HL-60/S4 treated with retinoic acid at 250 ng/mL for 4 days and 3 days (cell line): Measurements from ENCODE around the gene RLF.

Experiments
- in situ Hi-C: fragments of 300-500 bp; cut with MboI; formaldehyde crosslinking; loops from 2 replicates; pipeline ENCODE4 v1.7.0; 2022; ENCODE audit warnings: low sequenced_read_pairs

RLF gene

DNA sequence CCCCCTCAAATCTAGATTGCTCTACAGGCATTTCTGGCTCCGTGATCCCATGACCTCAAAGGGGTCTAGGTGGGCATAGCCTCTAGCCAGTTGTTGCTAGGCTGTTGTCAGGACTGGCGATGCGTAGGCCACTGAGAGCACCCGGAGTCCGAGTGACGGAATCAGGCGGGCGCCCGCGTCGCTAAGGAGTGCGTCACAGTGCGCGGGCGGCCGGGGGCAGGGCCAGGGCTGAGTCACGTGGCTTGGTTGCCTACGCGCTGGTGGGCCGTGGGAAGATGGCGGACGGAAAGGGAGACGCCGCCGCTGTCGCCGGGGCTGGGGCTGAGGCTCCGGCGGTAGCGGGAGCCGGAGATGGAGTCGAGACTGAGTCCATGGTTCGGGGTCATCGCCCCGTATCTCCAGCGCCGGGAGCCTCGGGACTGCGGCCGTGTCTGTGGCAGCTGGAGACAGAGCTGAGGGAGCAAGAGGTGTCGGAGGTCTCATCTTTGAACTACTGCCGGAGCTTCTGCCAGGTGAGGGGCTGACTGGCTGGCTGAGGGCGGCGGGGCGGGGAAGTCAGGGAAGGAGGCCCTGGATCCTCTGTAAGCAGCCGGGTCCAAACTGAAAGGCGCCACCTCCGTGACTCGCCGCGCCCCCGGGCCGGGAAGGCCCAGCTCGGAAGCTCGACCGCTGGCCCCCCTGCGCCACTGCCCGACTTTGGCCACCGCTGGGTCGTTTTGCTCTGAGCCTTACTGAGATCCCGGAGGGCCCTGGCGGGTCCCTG, at the start of gene RLF:
Gene RLF, plus strand, starts transcription at position 263 of the 763 bp plus-strand sequence. Its CDS starts 13 bp downstream, at position 276.
- in situ Hi-C loops = no loop called here

GRCh38 chr1:40114400-40114799, 46.8 kb upstream of the RLF start:
- in situ Hi-C loops = no loop called here

- in situ Hi-C loops = no loop called here
Measured at GRCh38 chr1:40120128-40120527, 41.1 kb upstream of the RLF start.

DNA sequence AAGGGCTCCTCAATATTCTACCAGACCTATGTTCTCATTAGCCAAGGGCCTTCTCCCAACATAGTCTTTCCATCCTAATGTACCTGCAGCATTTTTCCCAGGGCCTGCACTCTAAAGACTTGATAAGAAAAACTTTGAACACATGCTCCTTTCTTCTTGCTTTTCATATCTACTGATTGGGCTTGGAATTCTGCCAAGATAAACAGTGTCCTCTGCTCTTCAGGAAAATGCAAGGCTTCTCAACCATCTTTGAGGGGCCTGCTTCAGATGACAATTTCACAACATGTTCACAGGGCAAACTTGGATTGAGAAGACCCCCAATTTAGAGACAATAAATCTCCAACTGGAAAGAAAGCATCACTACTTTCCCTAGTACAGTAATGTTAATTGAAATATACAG, 38.3 kb upstream of the RLF start:
- in situ Hi-C loops = no loop called here

DNA sequence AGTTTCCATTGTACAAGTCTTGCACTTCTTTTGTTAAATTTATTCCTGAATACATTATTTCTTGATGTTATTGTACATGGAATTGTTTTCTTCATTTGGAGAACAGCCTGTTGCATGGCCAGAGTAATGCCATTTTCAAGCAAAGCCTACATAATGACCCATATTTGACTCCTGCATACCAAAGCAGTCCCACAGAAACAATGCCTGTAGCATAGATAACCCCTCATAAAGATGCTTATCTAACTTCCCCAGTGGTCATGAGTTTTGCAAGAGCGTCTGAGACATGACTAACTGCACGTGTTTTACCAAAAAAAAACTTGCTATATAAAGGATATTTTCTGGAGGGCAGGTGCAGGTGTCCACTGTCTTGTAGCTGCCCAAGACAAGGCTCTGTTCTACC, 30.3 kb upstream of the RLF start:
- in situ Hi-C loops = loop anchor here (25.0 kb wide), 1 partner anchor 281 kb away; no protein-coding TSS in a partner anchor

- in situ Hi-C loops = loop anchor here (25.0 kb wide), 1 partner anchor 280 kb away; no protein-coding TSS in a partner anchor
Measured at GRCh38 chr1:40132383-40133311, 28.5 kb upstream of the RLF start.

GRCh38 chr1:40133312-40133665, 27.9 kb upstream of the RLF start:
- in situ Hi-C loops = loop anchor here (25.0 kb wide), 1 partner anchor 279 kb away; no protein-coding TSS in a partner anchor

- in situ Hi-C loops = loop anchor here (25.0 kb wide), 1 partner anchor 278 kb away; no protein-coding TSS in a partner anchor
Measured at GRCh38 chr1:40133839-40134238, 27.3 kb upstream of the RLF start.

- in situ Hi-C loops = loop anchor here (25.0 kb wide), 1 partner anchor 272 kb away; no protein-coding TSS in a partner anchor
Measured at GRCh38 chr1:40140211-40140973, 20.8 kb upstream of the RLF start.

GRCh38 chr1:40141878-40142535, 19.2 kb upstream of the RLF start:
- in situ Hi-C loops = loop anchor here (25.0 kb wide), 1 partner anchor 270 kb away; no protein-coding TSS in a partner anchor

- in situ Hi-C loops = loop anchor here (25.0 kb wide), 1 partner anchor 268 kb away; no protein-coding TSS in a partner anchor
Measured at GRCh38 chr1:40143891-40144575, 17.2 kb upstream of the RLF start.

GRCh38 chr1:40151457-40152079, 9.6 kb upstream of the RLF start:
- in situ Hi-C loops = no loop called here

GRCh38 chr1:40153073-40153770, 8.0 kb upstream of the RLF start:
- in situ Hi-C loops = no loop called here

- in situ Hi-C loops = no loop called here
Measured at GRCh38 chr1:40155135-40155534, 6.1 kb upstream of the RLF start.

- in situ Hi-C loops = no loop called here
Measured at GRCh38 chr1:40155910-40156309, 5.3 kb upstream of the RLF start.

DNA sequence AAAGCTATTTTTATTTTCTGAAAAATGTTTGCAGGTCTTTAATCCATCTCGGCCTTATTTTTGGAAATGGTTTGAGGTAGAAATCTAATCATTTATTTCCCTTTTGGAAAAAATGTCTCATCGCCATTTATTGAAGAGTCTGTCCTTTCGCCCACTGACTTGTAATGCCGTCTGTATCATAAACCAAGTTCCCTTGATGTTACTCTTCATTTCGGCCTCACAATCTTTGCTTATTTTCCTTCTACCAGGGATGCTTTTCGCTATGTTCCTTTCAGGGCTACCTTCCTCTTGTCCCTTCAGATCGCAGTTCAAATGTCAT, 422 bp upstream of the RLF start:
- in situ Hi-C loops = no loop called here

- in situ Hi-C loops = no loop called here
Measured at GRCh38 chr1:40161888-40162397, 756 bp downstream of the RLF start.

GRCh38 chr1:40162753-40163441, 1.7 kb downstream of the RLF start:
- in situ Hi-C loops = no loop called here
